ENCODE measurements around the gene COL25A1.

DNA sequence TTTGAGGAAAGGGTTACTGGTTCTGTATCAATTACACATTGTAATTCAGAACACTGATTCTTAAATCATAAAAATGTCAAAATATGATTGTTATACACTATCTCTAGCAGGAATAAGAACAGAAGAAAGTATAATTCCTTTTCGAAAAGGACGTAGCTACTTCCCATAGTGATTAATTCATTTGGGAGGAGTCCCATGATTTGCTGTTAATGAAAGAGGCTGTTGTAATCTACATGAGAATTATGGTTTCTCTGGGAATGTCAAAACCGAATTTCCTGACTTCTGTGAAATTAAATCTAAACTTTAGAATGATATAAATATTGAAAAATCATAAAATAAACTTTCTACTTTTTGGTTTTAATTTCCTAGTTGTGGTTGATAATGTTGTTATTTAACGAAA, 348.5 kb downstream of the COL25A1 start:
- no peak for TF ChIP-seq CTCF (IDR thresholded peaks at IDR 0.05)
- no peak for TF ChIP-seq POLR2A (IDR thresholded peaks at IDR 0.05)
